ENCODE results near the gene ICA1. TPM values are rescaled to one million over a fixed set of nuclear protein-coding genes. Genes with fewer than 3 reads are reported as not detected.

Gene ICA1
- total and polyA plus RNA-seq, 2 experiments from 2014 or later, result 22.2 to 60.7 TPM

- Histone ChIP-seq H3K4me1 (ENCODE audit: low read depth) (no peaks in the 10 kb centered on the region), H3K4me3 (no peak overlapping the region), H3K27me3 (no peaks in the 10 kb centered on the region), H3K27ac (no peak overlapping the region), H3K9me3 (ENCODE audit: low read depth) (no peaks in the 10 kb centered on the region), H3K36me3 (no peaks in the 10 kb centered on the region)
- no peak for DNase-seq (ENCODE audit: low read depth in 1 of 2, low spot score in 1 of 2)
- no peak for TF ChIP-seq CTCF (IDR thresholded peaks at IDR 0.05; ENCODE audit: low read depth, low read length)
Observed at GRCh38 chr7:8177109-8177933, 84.6 kb downstream of the ICA1 start.

DNA sequence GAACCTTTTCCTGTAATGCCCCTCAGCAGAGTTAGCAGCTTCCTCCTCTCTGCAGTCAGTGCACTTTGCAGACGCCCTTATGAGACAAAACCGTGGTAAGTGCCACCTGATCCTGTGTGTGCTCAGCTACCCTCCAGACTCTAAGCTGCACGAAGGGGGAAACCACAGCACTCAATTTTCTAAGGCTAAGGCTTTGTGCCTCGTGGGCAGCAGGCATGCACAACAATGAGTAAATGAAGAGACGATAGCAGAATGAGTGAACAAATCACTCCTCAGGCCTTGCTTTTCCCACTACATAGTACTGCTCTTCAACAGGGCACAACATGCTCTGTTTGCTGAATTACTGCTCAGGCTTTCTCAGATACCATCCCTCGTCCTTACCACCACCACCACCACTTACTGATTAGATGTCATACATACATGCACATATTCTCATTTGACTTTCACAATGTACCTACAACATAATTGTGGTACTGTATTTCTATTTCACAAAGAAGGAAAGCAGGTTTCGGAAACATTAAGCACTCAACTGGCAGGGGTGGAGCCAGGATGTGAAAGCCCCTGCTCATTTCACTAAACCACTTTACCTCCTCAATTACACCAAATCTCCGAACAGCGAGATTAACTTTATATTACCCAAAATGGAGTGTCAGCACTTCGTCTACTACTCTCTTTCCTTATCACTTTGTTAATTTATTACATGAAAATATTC, 85.4 kb downstream of the ICA1 start:
- Histone ChIP-seq H3K27ac (no peak overlapping the region), H3K36me3 (no peaks in the 10 kb centered on the region), H3K9me3 (ENCODE audit: low read depth) (no peaks in the 10 kb centered on the region), H3K4me3 (no peak overlapping the region), H3K27me3 (no peaks in the 10 kb centered on the region), H3K4me1 (ENCODE audit: low read depth) (no peaks in the 10 kb centered on the region)
- TF ChIP-seq CTCF (IDR thresholded peaks at IDR 0.05; ENCODE audit: low read depth, low read length), result no peak
- DNase-seq (ENCODE audit: low read depth in 1 of 2, low spot score in 1 of 2), result no peak

GRCh38 chr7:8175929-8176369, 86.0 kb downstream of the ICA1 start:
- Histone ChIP-seq H3K27ac (no peak overlapping the region), H3K36me3 (no peaks in the 10 kb centered on the region), H3K4me1 (ENCODE audit: low read depth) (no peaks in the 10 kb centered on the region), H3K9me3 (ENCODE audit: low read depth) (no peaks in the 10 kb centered on the region), H3K27me3 (no peaks in the 10 kb centered on the region), H3K4me3 (no peak overlapping the region)
- no peak for DNase-seq (ENCODE audit: low read depth in 1 of 2, low spot score in 1 of 2)
- TF ChIP-seq CTCF (IDR thresholded peaks at IDR 0.05; ENCODE audit: low read depth, low read length), result no peak

DNA sequence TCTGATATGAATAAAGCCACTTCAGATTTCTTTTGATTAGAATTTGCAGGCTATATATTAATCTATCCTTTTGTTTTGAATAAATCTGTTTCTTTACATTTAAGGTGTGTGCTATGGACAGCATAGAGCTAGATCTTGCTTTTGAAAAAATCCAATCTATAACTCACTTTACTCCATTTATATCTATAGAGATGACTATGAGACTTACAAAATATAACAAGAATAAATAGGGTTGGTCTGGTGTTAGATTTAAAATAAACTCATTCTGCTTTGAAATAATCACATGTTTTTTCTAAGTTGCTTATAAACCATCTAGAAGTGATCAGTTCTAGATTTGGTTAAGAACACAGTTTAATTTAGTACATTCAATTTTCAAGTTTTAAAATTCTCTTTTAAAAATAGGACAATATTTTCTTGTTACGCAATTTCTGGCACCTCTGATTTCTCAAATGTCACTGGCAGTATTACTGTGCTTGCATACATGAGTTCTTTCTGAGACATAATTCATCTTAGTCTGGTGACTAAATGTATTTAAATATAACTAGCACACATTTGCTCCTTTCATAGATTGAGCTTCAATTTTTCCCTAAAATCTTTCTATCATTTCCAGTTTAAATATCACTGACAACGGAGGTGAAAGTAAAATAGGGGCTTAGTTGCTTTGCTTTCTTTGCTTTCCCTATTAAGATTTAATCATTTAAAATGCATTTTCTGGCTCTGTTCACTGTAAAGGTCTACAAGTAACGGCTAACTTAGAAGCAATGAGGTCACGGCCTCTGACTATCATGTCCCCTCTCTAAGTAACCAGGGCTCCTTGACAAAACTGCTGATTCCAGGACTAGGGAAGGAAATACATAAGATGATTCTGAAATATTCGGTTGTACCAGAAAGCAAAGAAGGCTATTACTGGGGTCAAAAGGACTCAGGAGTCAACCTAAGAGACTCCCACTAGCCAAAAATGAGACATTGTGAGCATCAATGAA, 89.3 kb downstream of the ICA1 start:
- no peak overlapping the region for H3K4me3 ChIP-seq
- no peaks in the 10 kb centered on the region for H3K36me3 ChIP-seq
- H3K4me1 ChIP-seq (ENCODE audit: low read depth), result peaks cover 8% of the 10 kb centered on the region
- no peak for DNase-seq (ENCODE audit: low read depth in 1 of 2, low spot score in 1 of 2)
- TF ChIP-seq CTCF (IDR thresholded peaks at IDR 0.05; ENCODE audit: low read depth, low read length), result no peak
- H3K27me3 ChIP-seq, result no peaks in the 10 kb centered on the region
- H3K27ac ChIP-seq, result no peak overlapping the region
- no peaks in the 10 kb centered on the region for H3K9me3 ChIP-seq (ENCODE audit: low read depth)

DNA sequence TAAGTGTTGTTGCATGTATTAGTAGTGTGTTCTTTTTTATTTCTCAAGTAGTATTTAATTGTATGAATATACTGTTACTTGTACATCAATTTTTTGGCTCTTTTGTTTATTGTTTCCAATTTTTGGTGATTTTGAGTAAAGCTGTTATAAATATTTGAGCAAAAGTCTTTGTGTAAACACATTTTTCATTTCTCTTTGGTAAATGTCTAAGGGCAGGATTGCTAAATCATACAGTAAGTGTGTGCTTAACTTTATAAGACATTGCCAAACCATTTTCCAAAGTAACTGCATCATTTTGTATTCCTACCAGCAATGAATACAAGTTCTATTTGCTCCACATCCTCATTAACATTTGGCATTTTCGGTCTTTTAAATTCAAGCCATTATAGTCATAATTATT, 92.8 kb downstream of the ICA1 start:
- Histone ChIP-seq H3K27ac (no peak overlapping the region), H3K4me1 (ENCODE audit: low read depth) (peaks cover 8% of the 10 kb centered on the region), H3K9me3 (ENCODE audit: low read depth) (no peaks in the 10 kb centered on the region), H3K27me3 (no peaks in the 10 kb centered on the region), H3K4me3 (no peak overlapping the region), H3K36me3 (no peaks in the 10 kb centered on the region)
- no peak for TF ChIP-seq CTCF (IDR thresholded peaks at IDR 0.05; ENCODE audit: low read depth, low read length)
- DNase-seq (ENCODE audit: low read depth in 1 of 2, low spot score in 1 of 2), result no peak

All from cardiac muscle cell (in vitro differentiated cells and primary cell).